ENCODE measurements around the gene TMEM42.
"Not testable (repeated sequence)": the region's sequence is repeated elsewhere in the genome, so short reads cannot be mapped to it uniquely, and the experiment has no call there.

TMEM42 gene

GRCh38 chr3:44845528-44846520 lies 15.9 kb upstream of the TMEM42 start:
- no peaks in the 10 kb centered on the region for H3K27me3 Mint-ChIP-seq (ENCODE audit: low read depth, poor library complexity)
- no peaks in the 10 kb centered on the region for H3K4me1 Mint-ChIP-seq
- no peaks in the 10 kb centered on the region for H3K9me3 Mint-ChIP-seq
- H3K36me3 Mint-ChIP-seq (ENCODE audit: low read depth) = peaks cover 51% of the 10 kb centered on the region
- H3K4me3 Mint-ChIP-seq = no peak overlapping the region
- DNase-seq = no peak
- H3K27ac Mint-ChIP-seq = peak overlapping the region; percentile 52
- TF ChIP-seq CTCF (IDR thresholded peaks at IDR 0.05) = no peak

GRCh38 chr3:44848634-44849033 lies 13.1 kb upstream of the TMEM42 start:
- TF ChIP-seq CTCF (IDR thresholded peaks at IDR 0.05) = no peak
- H3K4me3 Mint-ChIP-seq = no peak overlapping the region
- no peaks in the 10 kb centered on the region for H3K4me1 Mint-ChIP-seq
- no peak for DNase-seq
- no peaks in the 10 kb centered on the region for H3K27me3 Mint-ChIP-seq (ENCODE audit: low read depth, poor library complexity)
- H3K36me3 Mint-ChIP-seq (ENCODE audit: low read depth) = peaks cover 27% of the 10 kb centered on the region
- no peak overlapping the region for H3K27ac Mint-ChIP-seq
- H3K9me3 Mint-ChIP-seq = no peaks in the 10 kb centered on the region

GRCh38 chr3:44856663-44857062 lies 5.0 kb upstream of the TMEM42 start:
- not testable (repeated sequence) for H3K27ac Mint-ChIP-seq; H3K4me1 Mint-ChIP-seq; H3K9me3 Mint-ChIP-seq; H3K4me3 Mint-ChIP-seq; H3K36me3 Mint-ChIP-seq (ENCODE audit: low read depth); DNase-seq; H3K27me3 Mint-ChIP-seq (ENCODE audit: low read depth, poor library complexity)

GRCh38 chr3:44860117-44860516 lies 1.6 kb upstream of the TMEM42 start:
- H3K4me1 Mint-ChIP-seq = peaks cover 10% of the 10 kb centered on the region

GRCh38 chr3:44862226-44862637 lies 520 bp downstream of the TMEM42 start:
- Mint-ChIP-seq H3K27me3 (ENCODE audit: low read depth, poor library complexity) (no peaks in the 10 kb centered on the region), H3K9me3 (no peaks in the 10 kb centered on the region), H3K36me3 (ENCODE audit: low read depth) (peaks cover 43% of the 10 kb centered on the region), H3K27ac (no peak overlapping the region), H3K4me1 (peaks cover 10% of the 10 kb centered on the region), H3K4me3 (peak overlapping the region; percentile 90)
- TF ChIP-seq CTCF (IDR thresholded peaks at IDR 0.05) = no peak
- no peak for DNase-seq

More at GRCh38 chr3:44860117-44860516, 1.6 kb upstream of the TMEM42 start:
- TF ChIP-seq CTCF (IDR thresholded peaks at IDR 0.05) = no peak
- no peak overlapping the region for H3K27ac Mint-ChIP-seq
- no peaks in the 10 kb centered on the region for H3K9me3 Mint-ChIP-seq
- H3K4me3 Mint-ChIP-seq = no peak overlapping the region
- no peaks in the 10 kb centered on the region for H3K27me3 Mint-ChIP-seq (ENCODE audit: low read depth, poor library complexity)
- H3K36me3 Mint-ChIP-seq (ENCODE audit: low read depth) = peaks cover 25% of the 10 kb centered on the region
- DNase-seq = no peak

GRCh38 chr3:44865272-44866035 lies 3.7 kb downstream of the TMEM42 start:
- no peaks in the 10 kb centered on the region for H3K27me3 Mint-ChIP-seq (ENCODE audit: low read depth, poor library complexity)
- no peak for DNase-seq

More at GRCh38 chr3:44865272-44866035, 3.7 kb downstream of the TMEM42 start:
- Mint-ChIP-seq H3K4me3 (no peak overlapping the region), H3K36me3 (ENCODE audit: low read depth) (peaks cover 52% of the 10 kb centered on the region), H3K4me1 (peaks cover 10% of the 10 kb centered on the region), H3K9me3 (peaks cover 7% of the 10 kb centered on the region), H3K27ac (no peak overlapping the region)
- TF ChIP-seq CTCF (IDR thresholded peaks at IDR 0.05) = no peak
